Large intestine (tissue), 3 donors: ENCODE measurements around the gene G6PC2. TPM values are rescaled to one million over a fixed set of nuclear protein-coding genes. Genes with fewer than 3 reads are reported as not detected.
"Not testable (repeated sequence)": the region's sequence is repeated elsewhere in the genome, so short reads cannot be mapped to it uniquely, and the experiment has no call there.

Source experiments
- DNase-seq, 2 donors: peaks; one replicate each; pipeline versions ENCODE4 v3.0.0 to v3.0.0-alpha.2; 2013
- H3K27ac ChIP-seq: one replicate; pipeline ENCODE4 v1.5.1; 2013; ENCODE audit warnings: low read length
- H3K27me3 ChIP-seq: 2 replicates; pipeline ENCODE4 v1.6.1; 2013; ENCODE audit warnings: low read length; ENCODE audit not compliant: control insufficient read depth, insufficient read depth
- H3K36me3 ChIP-seq: 2 replicates; pipeline ENCODE4 v1.6.1; 2013; ENCODE audit warnings: low read length; ENCODE audit not compliant: control insufficient read depth, insufficient read depth
- H3K4me1 ChIP-seq: one replicate; pipeline ENCODE4 v1.6.1; 2013; ENCODE audit warnings: low read length; ENCODE audit not compliant: control insufficient read depth, insufficient read depth
- H3K4me3 ChIP-seq: one replicate; pipeline ENCODE4 v1.5.1; 2013; ENCODE audit warnings: low read length
- H3K9me3 ChIP-seq: one replicate; pipeline ENCODE4 v1.6.1; 2013; ENCODE audit warnings: mild to moderate bottlenecking, low read depth, low read length, moderate library complexity; ENCODE audit not compliant: control insufficient read depth
- WGBS: methylation state at CpG from one replicate; pipeline ENCODE4 v1.1.5; 2013; ENCODE audit warnings: low lambda C conversion rate; ENCODE audit not compliant: insufficient coverage; 5-methylcytosine and 5-hydroxymethylcytosine counted together
- polyA plus RNA-seq: library from polyadenylated mRNA; unstranded; fragments of 120-200 nt; gene quantifications from one replicate; pipeline ENCODE4 v1.2.1, GENCODE V29; 2013

The G6PC2 gene
- polyA plus RNA-seq, 1 donor: 0.19 TPM

DNA sequence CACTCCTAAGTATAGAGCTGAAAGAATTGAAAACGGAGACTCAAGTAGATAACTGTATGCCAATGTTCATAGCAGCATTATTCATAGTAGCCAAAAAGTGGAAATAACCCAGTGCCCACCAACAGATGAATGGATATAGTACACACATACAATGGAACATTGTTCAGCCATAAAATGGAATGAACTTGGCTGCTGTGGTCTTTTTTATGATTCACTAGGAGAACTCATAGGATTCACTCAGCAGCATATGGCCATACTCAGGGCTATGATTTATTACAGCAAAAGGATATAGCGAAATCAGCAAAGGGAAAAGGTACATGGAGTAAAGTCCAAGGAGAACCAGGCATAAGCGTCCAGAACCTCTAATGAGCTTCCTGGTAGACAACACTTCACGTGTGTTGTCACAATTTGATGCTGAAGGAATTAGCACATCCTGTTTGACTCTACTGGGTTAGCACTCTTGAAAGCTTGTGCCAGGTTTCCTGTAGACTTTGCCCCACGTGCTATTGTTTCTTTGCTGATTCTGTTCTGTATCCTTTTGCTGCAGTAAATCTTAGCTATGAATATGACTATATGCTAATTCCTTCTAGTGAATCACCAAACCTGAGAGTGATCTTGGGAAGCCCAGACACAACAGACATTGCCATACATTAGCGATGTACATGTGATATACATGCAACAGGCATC, 26.6 kb upstream of the G6PC2 start:
- peak; percentile 37 to 73 for DNase-seq
- Histone ChIP-seq H3K27me3 (no peaks in the 10 kb centered on the region), H3K9me3 (no peaks in the 10 kb centered on the region), H3K36me3 (no peaks in the 10 kb centered on the region), H3K4me1 (no peaks in the 10 kb centered on the region), H3K4me3 (no peak overlapping the region), H3K27ac (no peak overlapping the region)
- WGBS: no CpG with 5 or more reads among the region's 6 CpGs

GRCh38 chr2:168882163-168882562, 18.9 kb upstream of the G6PC2 start:
- not testable (repeated sequence) for DNase-seq, H3K27me3 ChIP-seq, H3K36me3 ChIP-seq, H3K4me1 ChIP-seq, H3K4me3 ChIP-seq, H3K9me3 ChIP-seq, H3K27ac ChIP-seq
- 100% methylated on average over 1 of the region's 12 CpGs for WGBS

GRCh38 chr2:168884975-168885374, 16.1 kb upstream of the G6PC2 start:
- WGBS: no CpG with 5 or more reads among the region's 1 CpG

DNA sequence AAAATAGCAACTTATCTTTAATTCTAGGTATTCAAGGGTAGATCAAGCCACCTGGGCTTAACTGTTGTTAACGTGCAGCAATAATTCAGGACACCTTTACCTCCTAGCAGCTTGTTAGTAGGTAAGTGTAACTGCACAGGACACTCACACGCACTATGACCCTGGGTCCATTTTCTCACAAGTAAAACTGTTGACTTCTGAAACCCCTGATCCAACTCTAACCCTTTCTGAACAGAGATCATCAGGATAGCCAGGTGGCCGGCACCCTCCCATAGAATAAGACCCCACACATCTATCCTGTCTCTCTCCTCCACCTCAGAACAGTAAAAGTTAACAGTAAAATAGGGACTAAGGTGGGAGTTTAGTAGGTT, 11.5 kb upstream of the G6PC2 start:
- Histone ChIP-seq H3K9me3 (no peaks in the 10 kb centered on the region), H3K4me1 (no peaks in the 10 kb centered on the region), H3K4me3 (peak overlapping the region; percentile 67), H3K27ac (no peak overlapping the region), H3K36me3 (peaks cover 5% of the 10 kb centered on the region), H3K27me3 (no peaks in the 10 kb centered on the region)
- WGBS: no CpG with 5 or more reads among the region's 3 CpGs
- peak in 1 of 2 donors; percentile 15 for DNase-seq

More at GRCh38 chr2:168884975-168885374, 16.1 kb upstream of the G6PC2 start:
- no peaks in the 10 kb centered on the region for H3K4me1 ChIP-seq
- H3K27ac ChIP-seq: no peak overlapping the region
- H3K4me3 ChIP-seq: no peak overlapping the region
- no peaks in the 10 kb centered on the region for H3K9me3 ChIP-seq
- peaks cover 5% of the 10 kb centered on the region for H3K36me3 ChIP-seq
- H3K27me3 ChIP-seq: no peaks in the 10 kb centered on the region
- no peak for DNase-seq

DNA sequence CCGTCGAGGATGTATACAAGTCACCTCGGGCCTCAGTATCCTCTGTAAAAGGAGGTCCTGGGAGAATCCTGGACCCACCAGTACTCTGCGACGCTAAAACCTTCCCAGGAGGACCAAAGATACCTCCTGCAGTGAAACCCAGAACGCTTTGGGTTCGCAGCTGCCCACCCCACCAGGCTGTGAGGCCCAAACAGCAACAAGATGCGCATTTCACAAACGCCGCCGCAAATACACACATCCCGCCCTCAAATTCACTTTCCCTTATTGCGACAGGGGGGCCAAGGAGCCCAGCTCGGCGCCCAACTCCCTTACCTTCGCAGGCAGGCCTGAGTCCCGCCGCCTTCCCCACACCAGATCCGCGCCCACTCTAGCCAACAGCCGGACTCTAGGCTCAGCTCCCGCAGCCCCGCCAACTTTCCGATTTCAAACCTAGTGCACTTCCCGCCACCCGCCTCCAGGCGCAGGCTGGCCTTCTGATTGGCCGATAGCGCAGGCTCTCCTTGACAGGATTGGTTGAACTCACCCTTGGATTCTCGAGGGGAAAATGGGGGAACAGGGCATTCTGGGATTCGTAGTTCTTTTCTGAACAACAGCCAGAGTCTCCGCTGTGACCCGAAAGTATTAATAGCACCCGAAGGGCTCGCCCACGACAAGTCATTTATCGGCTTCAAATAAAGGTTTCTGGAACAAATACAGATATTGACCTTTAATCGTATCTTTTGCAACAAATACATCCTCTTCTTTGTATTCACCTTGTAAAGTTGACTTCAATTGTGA, 10.9 kb upstream of the G6PC2 start, which contains the start of gene SPC25:
Gene SPC25, minus strand, starts transcription at position 425 of the 777 bp plus-strand sequence. CDS start 911 bp downstream, outside the sequence.
- Histone ChIP-seq H3K4me1 (no peaks in the 10 kb centered on the region), H3K36me3 (peaks cover 5% of the 10 kb centered on the region), H3K27ac (no peak within 1 kb of the TSS), H3K27me3 (no peaks in the 10 kb centered on the region), H3K9me3 (no peaks in the 10 kb centered on the region), H3K4me3 (peak within 1 kb of the TSS; percentile 67)
- peak; percentile 82 to 88 for DNase-seq
- WGBS: 0% methylated on average over 1 of the region's 38 CpGs

GRCh38 chr2:168892327-168892726, 8.8 kb upstream of the G6PC2 start:
- no peak overlapping the region for H3K27ac ChIP-seq
- 100% methylated on average over 1 of the region's 3 CpGs for WGBS
- peaks cover 5% of the 10 kb centered on the region for H3K36me3 ChIP-seq
- H3K4me3 ChIP-seq: no peak overlapping the region
- no peaks in the 10 kb centered on the region for H3K9me3 ChIP-seq
- no peaks in the 10 kb centered on the region for H3K27me3 ChIP-seq
- no peaks in the 10 kb centered on the region for H3K4me1 ChIP-seq
- no peak for DNase-seq

DNA sequence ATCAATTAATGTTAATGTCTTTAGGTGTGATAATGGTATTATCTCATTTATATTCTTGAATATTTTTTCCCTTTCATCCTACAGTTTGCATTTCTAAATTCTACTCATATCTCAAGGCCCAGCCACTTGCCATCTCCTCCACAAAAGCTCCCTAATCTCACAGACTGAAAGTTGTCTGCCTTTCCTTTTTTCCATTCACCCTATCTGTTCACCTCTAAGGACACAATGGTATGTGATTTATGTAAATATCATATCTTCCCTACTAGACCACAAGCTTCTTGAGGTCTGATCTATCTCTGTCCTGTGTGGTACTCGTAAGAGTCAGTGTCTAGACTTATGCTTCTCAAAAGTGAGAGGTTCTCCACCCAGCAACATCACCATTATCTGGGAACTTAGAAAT, 7.0 kb upstream of the G6PC2 start:
- WGBS: no CpG with 5 or more reads among the region's 1 CpG

GRCh38 chr2:168894720-168895119, 6.4 kb upstream of the G6PC2 start:
- no peaks in the 10 kb centered on the region for H3K27me3 ChIP-seq
- DNase-seq: no peak
- no peaks in the 10 kb centered on the region for H3K9me3 ChIP-seq
- H3K27ac ChIP-seq: no peak overlapping the region
- H3K4me3 ChIP-seq: no peak overlapping the region
- no peaks in the 10 kb centered on the region for H3K4me1 ChIP-seq
- no peaks in the 10 kb centered on the region for H3K36me3 ChIP-seq

More for the DNA sequence above, 7.0 kb upstream of the G6PC2 start:
- no peak for DNase-seq
- no peak overlapping the region for H3K27ac ChIP-seq
- no peaks in the 10 kb centered on the region for H3K9me3 ChIP-seq
- H3K4me1 ChIP-seq: no peaks in the 10 kb centered on the region
- no peaks in the 10 kb centered on the region for H3K27me3 ChIP-seq
- H3K4me3 ChIP-seq: no peak overlapping the region
- no peaks in the 10 kb centered on the region for H3K36me3 ChIP-seq

- DNase-seq: no peak
- H3K4me1 ChIP-seq: no peaks in the 10 kb centered on the region
- H3K36me3 ChIP-seq: no peaks in the 10 kb centered on the region
- no peak overlapping the region for H3K4me3 ChIP-seq
- no peak overlapping the region for H3K27ac ChIP-seq
- no peaks in the 10 kb centered on the region for H3K27me3 ChIP-seq
- H3K9me3 ChIP-seq: no peaks in the 10 kb centered on the region
Observed at GRCh38 chr2:168895771-168896170, 5.3 kb upstream of the G6PC2 start.

GRCh38 chr2:168896783-168897182, 4.3 kb upstream of the G6PC2 start:
- Histone ChIP-seq H3K36me3 (no peaks in the 10 kb centered on the region), H3K4me3 (no peak overlapping the region), H3K4me1 (no peaks in the 10 kb centered on the region), H3K9me3 (no peaks in the 10 kb centered on the region), H3K27me3 (no peaks in the 10 kb centered on the region), H3K27ac (no peak overlapping the region)
- DNase-seq: no peak
- 87% methylated on average over 3 of the region's 4 CpGs for WGBS

- Histone ChIP-seq H3K36me3 (no peaks in the 10 kb centered on the region), H3K4me3 (no peak overlapping the region), H3K9me3 (no peaks in the 10 kb centered on the region), H3K27ac (no peak overlapping the region), H3K27me3 (no peaks in the 10 kb centered on the region), H3K4me1 (no peaks in the 10 kb centered on the region)
- DNase-seq: no peak
- WGBS: 100% methylated on average over 1 of the region's 1 CpG
Observed at GRCh38 chr2:168897449-168897848, 3.6 kb upstream of the G6PC2 start.
